Measurements from ENCODE around the gene SLC43A3. TPM values are rescaled to one million over a fixed set of nuclear protein-coding genes. Genes with fewer than 3 reads are reported as not detected.
"Not testable (repeated sequence)": the region's sequence is repeated elsewhere in the genome, so short reads cannot be mapped to it uniquely, and the experiment has no call there.

SLC43A3 gene
- total and polyA plus RNA-seq, 9 of the 15 experiments (the other 6 are each of a cell fraction or from before 2014, with no cell fraction given) = 63.7 to 281 (median 139) TPM

- POLR2A ChIA-PET = interaction anchor here (0.9 kb wide), 2 partner anchors 10 to 18 kb away, joined by 4 read pairs; no protein-coding TSS in a partner anchor
- FAIRE-seq; H3K27ac ChIP-seq (ENCODE audit: extremely low read depth, low read depth, low read length); in situ Hi-C loops (cut with MboI); DNase-seq (ENCODE audit: extremely low read depth in 1 of 4, low spot score in 3 of 4); ATAC-seq; H3K27me3 ChIP-seq (ENCODE audit: control insufficient read depth in 2 of 2, insufficient read depth in 2 of 2, low read length in 2 of 2); H3K9me1 ChIP-seq (ENCODE audit: control insufficient read depth, insufficient read depth, low read length); H3K9me3 ChIP-seq (replicated peaks; ENCODE audit: control insufficient read depth, insufficient read depth, low read depth, low read length); H2AFZ ChIP-seq (ENCODE audit: low read depth, low read length); H3K9ac ChIP-seq (ENCODE audit: insufficient read depth in 1 of 2, low read depth in 2 of 2, low read length in 2 of 2); H4K20me1 ChIP-seq (replicated peaks; ENCODE audit: control insufficient read depth, insufficient read depth, low read length); CTCF ChIA-PET (ENCODE audit: low intra/inter-chr PET ratio); BruUV-seq (replicated peaks); H3K36me3 ChIP-seq (ENCODE audit: control insufficient read depth, insufficient read depth, low read length); H3K4me2 ChIP-seq (ENCODE audit: insufficient read depth, low read length); H3K79me2 ChIP-seq (ENCODE audit: control insufficient read depth, insufficient read depth, low read length); intact Hi-C loops (cut with micrococcal nuclease); H3K4me3 ChIP-seq: not testable (repeated sequence)
- peaks cover 14 to 21% of the 10 kb centered on the region in 2 experiments for H3K4me1 ChIP-seq (replicated peaks in 1 of 2; ENCODE audit: control insufficient read depth in 2 of 2, insufficient read depth in 2 of 2, low read length in 2 of 2)
- peak; percentile 41 for TF ChIP-seq RBM25 (IDR thresholded peaks at IDR 0.05; ENCODE audit: low read depth, low read length, severe bottlenecking)
- 0 out of 4 replicates have a peak, but pooled peaks of 1 of the 2 experiments have one; percentile 25 for TF ChIP-seq KDM1A (IDR thresholded peaks at IDR 0.05)
- TF ChIP-seq SMARCA5 (IDR thresholded peaks at IDR 0.05) = peak; percentile 26; the same call in 1 of the 2 replicates
- peak; percentile 99 for TF ChIP-seq ZNF146 (CRISPR knock-in tag; IDR thresholded peaks at IDR 0.05; ENCODE audit: unreplicated experiment)
- TF ChIP-seq BCOR (IDR thresholded peaks at IDR 0.05) = peak; percentile 54; the same call in 1 of the 2 replicates
These were observed 65.5 kb downstream of the SLC43A3 start for GRCh38 chr11:57361420-57361819.

- Histone ChIP-seq H3K4me2 (ENCODE audit: insufficient read depth, low read length) (no peak overlapping the region), H3K27ac (ENCODE audit: extremely low read depth, low read depth, low read length) (no peak overlapping the region), H3K4me1 (replicated peaks in 1 of 2; ENCODE audit: control insufficient read depth in 2 of 2, insufficient read depth in 2 of 2, low read length in 2 of 2) (peaks cover 14 to 21% of the 10 kb centered on the region in 2 experiments), H3K4me3 (no peak overlapping the region), H3K36me3 (ENCODE audit: control insufficient read depth, insufficient read depth, low read length) (no peaks in the 10 kb centered on the region), H3K9me1 (ENCODE audit: control insufficient read depth, insufficient read depth, low read length) (no peaks in the 10 kb centered on the region), H4K20me1 (replicated peaks; ENCODE audit: control insufficient read depth, insufficient read depth, low read length) (no peaks in the 10 kb centered on the region), H3K9ac (ENCODE audit: insufficient read depth in 1 of 2, low read depth in 2 of 2, low read length in 2 of 2) (no peak overlapping the region), H3K79me2 (ENCODE audit: control insufficient read depth, insufficient read depth, low read length) (no peaks in the 10 kb centered on the region), H3K9me3 (replicated peaks; ENCODE audit: control insufficient read depth, insufficient read depth, low read depth, low read length) (no peaks in the 10 kb centered on the region), H2AFZ (ENCODE audit: low read depth, low read length) (no peak overlapping the region), H3K27me3 (ENCODE audit: control insufficient read depth in 2 of 2, insufficient read depth in 2 of 2, low read length in 2 of 2) (no peaks in the 10 kb centered on the region)
- in situ Hi-C loops (cut with MboI) (no loop called here), intact Hi-C loops (cut with micrococcal nuclease) (no loop called here)
- DNase-seq (ENCODE audit: extremely low read depth in 1 of 4, low spot score in 3 of 4) (no peak), FAIRE-seq (no peak), ATAC-seq (no peak)
- ChIA-PET CTCF (ENCODE audit: low intra/inter-chr PET ratio) (no interaction called here), POLR2A (interaction anchor here (0.6 to 0.9 kb wide), 3 partner anchors 10 to 64 kb away, joined by 3 to 4 read pairs (median 4); no protein-coding TSS in a partner anchor)
- WGBS (ENCODE audit: insufficient coverage, low coverage, missing lambda C conversion rate) = 47% methylated on average over 6 of the region's 8 CpGs
- BruUV-seq (replicated peaks) = no TSS peak
- TF ChIP-seq MYBL2 (IDR thresholded peaks at IDR 0.05; ENCODE audit: low read depth) (no peak), MYBL2 (CRISPR knock-in tag; IDR thresholded peaks at IDR 0.05; ENCODE audit: borderline replicate concordance) (no peak), POLR2G (IDR thresholded peaks at IDR 0.05; ENCODE audit: low read depth, low read length) (no peak), BCLAF1 (IDR thresholded peaks at IDR 0.05; ENCODE audit: borderline replicate concordance in 1 of 2, control insufficient read depth in 1 of 2, low read depth in 2 of 2, low read length in 1 of 2) (no peak), FOXO4 (CRISPR knock-in tag; IDR thresholded peaks at IDR 0.05) (no peak), ZNF586 (CRISPR knock-in tag; conservative IDR thresholded peaks at IDR 0.05) (no peak), CBFA2T2 (conservative IDR thresholded peaks at IDR 0.05) (no peak), ZNF644 (tag; IDR thresholded peaks at IDR 0.05; ENCODE audit: low read depth) (no peak)
These were observed 65.9 kb downstream of the SLC43A3 start for GRCh38 chr11:57360991-57361390.

Measured in K562 (cell line).